NCI-H460 (cell line): ENCODE results near the gene UNK. TPM values are rescaled to one million over a fixed set of nuclear protein-coding genes. Genes with fewer than 3 reads are reported as not detected.
"Not testable (repeated sequence)": the region's sequence is repeated elsewhere in the genome, so short reads cannot be mapped to it uniquely, and the experiment has no call there.

Experiments
- DNase-seq: peaks from one replicate; pipeline ENCODE4 v3.0.0-alpha.2; 2016; ENCODE audit warnings: low read depth; ENCODE audit errors: extremely low read depth
- total RNA-seq: library from RNA; depleted of rRNA; stranded (reverse); fragments of >200 nt; shearing (Covaris generic); gene quantifications from 2 replicates; pipeline ENCODE4 v1.2.3, GENCODE V29; 2014

The UNK gene
- total RNA-seq, 1 experiment from 2014 or later = 33.8 TPM

- no peak for DNase-seq
Measured at GRCh38 chr17:75847614-75848522, 63.3 kb downstream of the UNK start.

DNA sequence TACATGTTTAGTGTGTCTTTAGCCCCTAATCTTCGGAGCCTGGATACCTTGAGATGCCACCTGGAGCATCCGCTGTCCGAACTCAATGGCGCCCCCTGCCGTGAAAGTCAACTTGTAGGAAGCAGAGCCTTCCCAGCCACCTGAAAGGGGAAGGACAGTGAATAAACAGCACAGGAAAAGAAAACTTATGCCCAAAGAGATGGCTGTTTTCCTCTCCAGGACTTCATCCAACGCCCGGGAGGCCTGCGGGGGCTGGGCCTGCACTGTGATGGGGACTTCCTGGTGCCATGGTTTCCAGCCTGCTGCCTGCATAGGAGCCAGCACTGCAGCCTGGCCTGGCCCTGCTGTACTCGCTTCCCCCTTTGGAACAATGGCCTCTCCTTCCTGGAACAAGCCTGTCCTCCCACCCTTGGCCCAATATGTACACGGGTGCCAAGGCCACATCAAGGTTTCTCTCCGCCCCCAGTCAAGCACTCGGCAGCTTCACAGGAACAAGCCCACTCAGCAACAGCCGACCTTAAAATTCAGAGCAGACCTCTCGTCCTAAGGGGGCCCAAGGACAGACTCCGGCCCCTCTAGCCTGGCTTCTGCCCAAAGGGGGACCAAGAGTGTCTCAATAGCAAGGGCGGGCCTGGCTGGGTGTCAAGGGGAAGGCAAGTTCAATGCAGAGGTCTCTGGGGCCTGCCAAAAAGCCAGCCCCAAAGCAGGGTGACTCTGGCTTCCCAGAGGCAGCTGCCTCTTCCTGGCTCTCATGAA lies 64.1 kb downstream of the UNK start:
- DNase-seq = peak; percentile 48

DNA sequence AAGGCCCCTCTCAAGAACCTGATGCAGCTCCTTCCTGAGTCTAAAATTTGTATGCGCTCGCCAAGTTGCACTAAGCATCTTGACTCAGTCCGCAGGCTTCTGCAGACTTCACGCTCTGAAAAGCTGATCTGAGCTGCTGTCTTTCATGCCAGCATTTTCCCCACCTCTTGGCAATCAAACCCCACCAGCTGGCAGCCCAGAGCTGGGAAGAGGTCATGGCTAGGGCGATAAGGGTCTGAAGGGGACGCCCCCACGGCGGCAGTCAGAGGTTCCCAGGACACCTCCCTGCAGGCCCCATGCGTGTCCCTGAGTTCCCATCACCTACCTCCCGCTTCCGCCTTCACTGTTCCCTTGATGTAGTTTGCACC lies 64.7 kb downstream of the UNK start:
- DNase-seq = no peak

DNA sequence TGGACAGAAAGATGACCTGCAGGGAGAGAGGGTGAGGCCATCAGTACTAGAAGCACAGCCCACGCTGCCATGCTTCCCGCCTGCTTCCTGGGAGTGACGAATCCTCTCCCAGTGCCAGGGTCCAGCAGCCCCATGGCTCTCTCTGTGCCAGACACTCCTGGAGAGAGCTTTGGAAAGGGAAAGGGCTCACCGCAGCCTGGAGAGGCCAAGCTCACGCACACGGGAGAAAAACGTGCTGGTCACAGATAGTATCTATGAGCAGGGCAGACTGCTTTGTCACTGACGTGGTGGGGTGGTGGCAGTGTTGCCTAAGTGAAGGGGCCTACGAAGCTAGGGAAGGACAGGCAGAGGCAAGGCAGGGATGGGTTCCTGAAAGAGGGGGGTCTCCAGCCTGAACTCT lies 65.1 kb downstream of the UNK start:
- no peak for DNase-seq

DNA sequence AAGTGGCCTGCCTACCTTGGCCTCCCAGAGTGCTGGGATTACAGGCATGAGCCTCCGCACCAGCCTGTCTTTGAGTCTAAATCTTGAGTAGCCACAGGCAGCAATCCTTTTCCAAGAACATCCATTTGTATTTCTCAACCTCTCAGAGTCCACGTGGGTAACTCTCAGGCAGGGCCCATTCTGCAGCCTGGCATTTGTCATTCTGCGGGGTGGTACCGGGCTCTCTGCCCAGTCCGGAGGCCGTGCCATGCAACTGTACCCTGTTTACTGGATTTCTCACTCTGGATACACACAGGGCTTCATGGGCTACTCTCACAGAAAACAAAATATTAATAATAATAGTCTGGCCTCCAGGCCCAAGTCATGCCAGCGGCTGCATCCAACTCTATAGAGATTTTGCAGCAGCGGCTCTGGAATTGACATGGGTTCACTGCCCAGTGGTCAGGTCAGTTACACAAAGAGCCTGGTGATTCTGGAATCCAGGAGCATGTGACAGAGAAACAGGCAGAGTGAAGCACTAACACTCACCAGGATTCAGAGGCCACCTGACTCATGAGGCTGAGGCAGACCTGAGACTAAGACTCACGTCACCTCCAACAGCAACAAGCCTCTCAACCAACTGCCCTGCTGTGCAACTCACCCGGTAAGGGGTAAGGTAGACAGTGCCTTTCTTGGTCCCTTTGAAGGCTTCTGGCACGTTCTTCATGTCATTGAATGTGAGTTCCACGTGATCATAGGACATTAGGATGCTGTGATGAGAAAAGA lies 66.5 kb downstream of the UNK start:
- no peak for DNase-seq

DNA sequence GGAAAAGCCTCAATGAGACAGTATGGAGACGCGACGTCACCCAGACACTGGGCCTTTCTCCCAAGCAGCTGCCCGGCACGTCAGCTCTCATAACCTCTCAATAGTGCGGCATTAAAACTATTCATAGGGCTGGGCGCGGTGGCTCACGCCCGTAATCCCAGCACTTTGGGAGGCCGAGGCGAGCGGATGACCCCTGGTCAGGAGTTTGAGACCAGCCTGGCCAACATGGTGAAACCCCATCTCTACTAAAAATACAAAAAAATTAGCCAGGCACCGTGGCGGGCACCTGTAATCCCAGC lies 67.0 kb downstream of the UNK start:
- not testable (repeated sequence) for DNase-seq

- DNase-seq = no peak
Measured at GRCh38 chr17:75853433-75853832, 68.8 kb downstream of the UNK start.

- no peak for DNase-seq
Measured at GRCh38 chr17:75854101-75854748, 69.6 kb downstream of the UNK start.

DNA sequence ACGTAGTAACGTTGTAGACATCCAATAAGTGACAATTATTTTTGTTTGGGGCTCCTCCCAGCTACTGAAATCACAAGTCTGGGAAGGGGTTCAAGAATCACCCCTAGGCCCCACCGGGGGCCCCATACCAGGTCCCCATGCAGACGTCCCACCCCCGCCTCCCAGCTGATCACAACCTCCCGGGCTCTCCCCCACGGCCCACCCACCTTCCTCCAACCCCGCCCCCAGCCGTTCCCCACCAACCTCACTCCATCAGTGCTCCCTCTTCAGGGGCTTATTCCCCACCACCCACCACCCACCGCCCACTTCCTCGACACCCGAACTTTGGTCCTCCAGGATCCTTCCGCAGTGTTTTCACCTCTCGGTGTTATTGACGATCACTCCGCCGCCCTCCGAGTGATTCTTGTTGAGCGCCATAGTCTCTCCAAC lies 70.3 kb downstream of the UNK start:
- DNase-seq = no peak

DNA sequence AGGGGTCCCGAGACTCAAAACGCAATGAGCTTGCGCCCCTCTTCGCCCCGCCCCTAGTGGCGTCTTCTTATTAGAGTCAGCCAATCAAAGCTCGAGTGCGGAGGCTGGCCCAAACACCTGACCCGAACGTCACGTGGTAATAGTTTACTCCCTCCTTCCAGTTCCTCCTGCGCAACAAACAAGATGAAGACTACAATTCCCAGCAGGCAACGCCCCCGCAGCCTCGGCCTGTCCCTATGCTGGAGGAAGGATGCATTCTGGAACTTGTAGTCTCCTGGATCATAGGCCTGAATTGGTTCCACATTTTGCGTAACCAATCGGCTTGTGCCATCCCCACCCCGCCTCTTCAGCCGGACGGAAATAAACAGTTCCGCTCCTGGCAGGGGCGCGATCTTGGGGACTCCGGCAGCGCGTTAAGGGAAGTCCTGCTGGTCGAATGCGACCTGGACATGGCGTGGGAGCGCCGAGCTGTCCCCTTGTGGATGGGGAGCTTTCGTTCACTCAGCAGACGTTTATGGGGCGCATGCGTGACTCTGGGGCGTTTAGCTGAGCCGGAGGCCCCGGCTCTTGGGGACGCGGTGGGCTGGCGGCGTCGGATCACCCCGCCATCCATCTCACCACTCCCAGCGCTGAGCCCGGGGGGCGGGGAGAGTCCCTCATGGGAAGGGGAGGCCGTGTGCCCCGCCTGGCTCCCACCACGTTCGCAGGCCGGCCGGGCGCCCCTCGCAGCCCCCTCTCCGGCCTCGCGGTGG lies 70.9 kb downstream of the UNK start, which contains the start of gene WBP2:
TSS of gene WBP2 (minus strand) at position 26 of the 752 bp plus-strand sequence. CDS start 38 bp downstream, outside the sequence.
- peak; percentile 100 for DNase-seq

GRCh38 chr17:75856062-75856756 lies 71.6 kb downstream of the UNK start:
- DNase-seq = no peak

DNA sequence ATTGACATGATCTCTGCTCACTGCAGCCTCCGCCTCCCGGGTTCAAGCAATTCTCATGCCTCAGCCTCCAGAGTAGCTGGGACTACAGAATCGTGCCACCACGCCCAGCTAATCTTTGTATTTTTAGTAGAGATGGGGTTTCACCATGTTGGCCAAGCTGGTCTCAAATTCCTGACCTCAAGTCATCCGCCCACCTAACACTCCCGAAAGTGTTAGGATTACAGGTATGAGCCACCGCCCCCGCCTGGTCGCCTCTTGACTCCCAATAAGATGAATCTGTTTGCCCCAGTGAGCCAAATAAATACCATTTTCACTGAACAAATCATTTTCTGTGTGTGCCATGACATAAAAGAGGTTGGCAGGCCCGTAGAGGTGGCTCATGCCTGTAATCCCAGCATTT lies 74.8 kb downstream of the UNK start:
- not testable (repeated sequence) for DNase-seq

- no peak for DNase-seq
Measured at GRCh38 chr17:75861927-75862317, 77.3 kb downstream of the UNK start.

DNA sequence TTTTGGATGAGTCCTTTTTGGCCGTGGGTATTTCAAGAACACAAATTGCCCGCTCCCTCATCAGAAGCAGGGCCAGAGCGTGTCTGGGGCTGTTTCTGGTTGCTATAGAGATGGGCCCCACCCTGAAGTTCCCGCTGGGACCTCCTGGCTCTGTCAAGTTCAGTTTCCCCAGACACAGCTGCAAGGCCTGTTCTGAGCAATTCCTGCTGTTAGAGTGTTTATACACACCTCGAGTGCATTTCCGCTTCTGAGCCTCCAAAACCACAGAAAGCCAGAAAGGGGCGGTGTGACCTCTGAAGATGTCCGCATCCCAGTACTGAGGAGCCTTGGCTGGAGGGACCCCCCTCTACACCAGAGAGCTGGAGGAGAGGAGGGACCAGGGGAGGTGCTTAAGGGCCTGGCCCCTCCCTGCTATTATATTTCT lies 79.9 kb downstream of the UNK start:
- no peak for DNase-seq

DNA sequence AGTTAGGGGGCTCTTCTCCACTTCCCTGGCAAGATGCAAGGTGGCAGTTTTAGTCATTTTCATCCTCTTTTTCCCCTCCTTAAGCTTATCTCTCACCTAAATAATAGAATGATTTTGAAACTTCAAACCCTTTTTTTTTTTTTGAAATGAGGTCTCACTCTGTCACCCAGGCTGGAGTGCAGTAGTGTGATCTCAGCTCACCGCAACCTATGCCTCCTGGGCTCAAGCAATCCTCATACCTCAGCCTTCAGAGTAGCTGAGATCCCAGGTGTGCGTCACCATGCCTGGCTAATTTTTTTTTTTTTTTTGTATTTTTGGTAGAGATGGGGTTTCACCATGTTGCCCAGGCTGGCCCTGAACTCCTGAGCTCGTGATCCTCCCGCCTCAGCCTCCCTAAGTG lies 80.3 kb downstream of the UNK start:
- not testable (repeated sequence) for DNase-seq

- DNase-seq = not testable (repeated sequence)
Measured at GRCh38 chr17:75865404-75866188, 81.0 kb downstream of the UNK start.

DNA sequence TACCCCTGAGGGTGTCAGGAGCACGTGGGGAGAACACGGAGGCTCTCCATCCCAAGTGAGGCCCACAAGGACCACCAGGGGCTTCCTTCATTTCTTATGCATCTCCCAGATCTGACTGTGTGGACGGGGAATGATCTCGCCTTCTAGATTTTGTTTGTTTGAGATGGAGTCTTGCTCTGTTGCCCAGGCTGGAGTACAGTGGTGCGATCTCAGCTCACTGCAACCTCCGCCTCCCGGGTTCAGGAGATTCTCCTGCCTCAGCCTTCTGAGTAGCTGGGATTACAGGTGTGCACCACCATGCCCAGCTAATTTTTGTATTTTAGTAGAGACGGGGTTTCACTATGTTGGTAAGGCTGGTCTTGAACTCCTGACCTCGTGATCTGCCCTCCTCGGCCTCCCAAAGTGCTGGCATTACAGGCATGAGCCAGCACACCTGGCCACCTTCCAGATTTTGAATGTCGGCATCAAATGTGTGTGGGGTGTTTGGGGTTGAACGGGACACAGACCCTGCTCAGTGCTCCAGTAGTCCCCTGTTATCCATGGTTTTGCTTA lies 84.2 kb downstream of the UNK start:
- not testable (repeated sequence) for DNase-seq
